IPS-18c (cell line): ENCODE data around the gene INO80C.

ENCODE experiments used
- H3K4me3 ChIP-seq: 2 replicates; pipeline ENCODE4 v1.7.0; 2013; ENCODE audit warnings: low read depth, mild to moderate bottlenecking, low read length, moderate library complexity; ENCODE audit not compliant: insufficient read depth
- H3K9me3 ChIP-seq: one replicate; pipeline ENCODE4 v1.6.1; 2013; ENCODE audit warnings: mild to moderate bottlenecking, low read length, moderate library complexity; ENCODE audit not compliant: control insufficient read depth, insufficient read depth

INO80C gene

DNA sequence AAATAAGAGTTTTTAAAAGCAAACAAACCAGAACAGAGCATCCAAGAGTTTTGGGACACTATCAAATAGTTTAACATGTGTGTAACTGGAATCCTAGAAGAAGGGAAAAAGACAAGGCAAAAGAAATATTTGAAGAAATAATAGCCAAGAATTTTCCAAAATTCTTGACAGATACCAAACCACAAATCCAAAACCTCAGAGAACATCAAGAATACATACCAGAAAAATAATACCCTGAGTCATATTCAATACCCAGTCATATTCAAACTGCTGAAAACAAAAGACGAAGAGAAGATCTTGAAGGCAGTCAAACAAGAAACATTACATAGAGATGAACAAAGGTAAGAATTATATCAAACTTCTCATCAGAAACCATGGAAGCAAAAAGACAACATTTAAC, 22.9 kb downstream of the INO80C start:
- H3K4me3 ChIP-seq = no peak overlapping the region
- H3K9me3 ChIP-seq = no peaks in the 10 kb centered on the region

DNA sequence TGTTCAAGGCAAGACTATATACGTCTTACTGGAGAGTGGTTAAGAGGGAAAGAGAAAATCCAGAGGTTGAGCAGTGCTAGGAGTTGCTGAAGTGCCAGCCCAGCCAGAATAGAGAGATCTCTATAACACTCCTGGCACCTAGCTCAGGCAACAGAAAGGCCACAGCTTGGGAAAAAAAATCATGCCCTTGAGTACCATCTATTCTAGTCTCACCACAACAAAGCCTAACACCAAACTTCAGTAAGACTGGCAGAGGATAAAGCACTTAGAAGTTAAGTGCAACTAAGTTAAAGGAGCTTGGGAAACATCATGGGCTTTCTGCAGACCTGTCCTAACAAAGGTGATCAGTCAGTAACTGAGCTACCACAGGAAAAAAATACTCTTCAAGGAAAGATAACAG, 24.2 kb downstream of the INO80C start:
- H3K4me3 ChIP-seq = no peak overlapping the region
- no peaks in the 10 kb centered on the region for H3K9me3 ChIP-seq

DNA sequence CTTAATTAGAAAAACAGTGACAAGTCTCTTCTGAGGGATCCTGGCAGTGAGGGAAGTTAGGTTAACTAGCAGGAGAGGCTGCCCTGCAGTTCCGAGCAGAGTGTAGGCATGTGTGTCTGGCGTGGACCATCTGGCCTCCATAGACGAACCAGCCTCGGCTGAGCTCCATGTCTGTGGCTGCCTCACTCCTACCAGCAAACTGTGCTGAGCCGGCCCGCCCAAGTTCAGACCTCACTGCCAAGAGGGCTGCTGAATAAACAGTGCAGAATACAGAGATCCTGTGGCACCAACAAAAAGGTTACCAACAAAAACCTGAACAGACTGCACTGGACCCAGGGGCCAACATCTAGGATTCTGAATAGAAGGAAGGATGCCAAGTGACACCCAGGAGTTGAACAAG, 27.3 kb downstream of the INO80C start:
- H3K9me3 ChIP-seq = no peaks in the 10 kb centered on the region
- no peak overlapping the region for H3K4me3 ChIP-seq

DNA sequence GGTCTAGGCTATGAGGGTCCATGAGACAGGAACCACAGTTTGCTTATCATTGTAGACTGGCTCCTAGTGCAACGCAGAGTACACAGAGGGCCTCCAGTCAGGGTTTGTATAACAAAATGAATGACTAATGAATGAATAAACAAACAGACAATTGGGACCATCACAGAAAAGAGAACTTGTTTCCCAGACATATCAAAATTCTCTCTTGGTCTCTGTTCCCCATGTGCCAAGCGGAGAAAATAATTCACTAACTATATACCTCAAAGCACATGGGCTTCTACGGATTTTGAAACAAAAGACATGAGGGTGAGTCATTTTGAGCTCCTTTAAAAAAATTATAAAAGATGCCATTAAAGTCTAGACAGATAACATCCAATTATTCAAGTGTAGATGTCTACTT, 28.0 kb downstream of the INO80C start:
- Histone ChIP-seq H3K9me3 (no peaks in the 10 kb centered on the region), H3K4me3 (no peak overlapping the region)

DNA sequence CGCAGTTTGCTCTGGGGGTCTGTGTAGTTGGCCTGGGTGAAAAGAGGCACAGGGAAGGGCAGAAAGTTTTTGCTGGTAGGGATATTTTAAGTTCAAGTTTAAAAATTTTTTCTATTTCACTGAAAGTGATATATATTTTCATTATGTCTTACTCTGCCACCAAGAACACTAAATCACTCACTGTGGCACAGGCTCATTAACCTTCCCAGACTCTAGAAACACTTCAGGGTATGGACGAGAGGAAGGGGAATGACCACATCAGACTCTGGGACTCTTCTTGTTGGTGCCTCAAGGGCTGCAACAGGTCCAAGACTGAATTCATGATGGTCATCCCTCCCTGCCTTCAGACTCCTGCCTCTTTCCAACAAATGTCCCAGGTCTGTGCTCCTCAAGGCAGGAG, 29.0 kb downstream of the INO80C start:
- H3K4me3 ChIP-seq = no peak overlapping the region

GRCh38 chr18:35467624-35468016, 30.1 kb downstream of the INO80C start:
- H3K4me3 ChIP-seq = no peak overlapping the region
- no peaks in the 10 kb centered on the region for H3K9me3 ChIP-seq

More for the DNA sequence above, 29.0 kb downstream of the INO80C start:
- no peaks in the 10 kb centered on the region for H3K9me3 ChIP-seq

DNA sequence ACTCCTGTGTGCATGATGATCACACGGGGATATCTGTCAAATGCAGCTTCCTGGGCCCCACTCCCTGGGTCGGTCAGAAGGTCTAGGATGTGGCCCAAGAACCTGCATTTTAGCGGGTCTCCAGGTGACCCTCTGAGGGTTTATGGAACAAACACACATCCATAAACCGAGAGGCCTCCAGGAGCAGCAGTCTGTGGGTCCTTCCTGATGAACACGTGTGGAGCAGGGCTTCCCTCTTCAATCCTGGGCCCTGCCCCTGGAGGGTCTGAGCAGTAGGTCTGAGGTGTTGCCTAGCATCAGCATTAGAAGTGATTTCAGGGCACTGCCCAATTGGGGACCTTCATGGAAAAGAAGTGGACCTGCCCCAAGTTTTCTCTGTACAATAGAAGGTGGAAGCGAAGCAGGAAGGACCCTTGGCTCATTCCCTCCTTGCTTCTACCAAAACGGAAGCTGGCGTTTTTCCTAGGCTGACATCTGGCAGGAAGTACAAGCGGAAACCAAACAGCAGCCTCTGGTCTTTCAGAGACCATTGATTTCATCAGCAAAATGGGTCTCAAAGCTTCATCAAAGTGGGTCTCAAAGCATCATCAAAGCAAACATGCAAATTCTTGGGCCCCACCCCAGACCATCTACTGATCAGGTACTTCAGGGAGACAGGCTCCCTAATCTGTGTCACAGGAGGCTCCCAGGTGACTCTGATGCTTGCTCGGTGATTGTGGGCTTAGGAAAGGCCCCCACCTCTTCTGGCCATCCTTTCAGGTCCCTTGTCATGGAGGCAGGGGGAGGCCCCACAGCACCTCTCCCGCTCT, 30.7 kb downstream of the INO80C start:
- Histone ChIP-seq H3K9me3 (no peaks in the 10 kb centered on the region), H3K4me3 (no peak overlapping the region)

DNA sequence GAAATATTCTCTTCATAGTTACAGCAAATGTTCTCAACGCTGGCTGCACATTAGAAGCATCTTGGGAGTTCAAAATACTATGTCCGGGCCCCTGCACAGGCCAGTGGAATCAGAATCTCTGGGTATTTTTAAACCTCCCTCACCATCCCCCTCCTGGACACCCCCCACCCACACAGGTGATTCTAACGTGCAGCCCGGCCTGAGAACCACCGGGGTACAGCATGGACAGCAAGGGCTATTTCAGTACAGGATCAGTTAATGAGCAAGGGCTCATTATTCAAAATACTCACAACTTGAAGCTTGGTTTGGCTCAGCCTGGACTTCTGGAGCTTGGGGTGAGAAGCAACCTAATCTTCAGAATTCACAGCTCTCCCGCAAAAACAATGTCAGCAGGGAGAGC, 31.4 kb downstream of the INO80C start:
- H3K4me3 ChIP-seq = no peak overlapping the region
- H3K9me3 ChIP-seq = no peaks in the 10 kb centered on the region

- Histone ChIP-seq H3K9me3 (no peaks in the 10 kb centered on the region), H3K4me3 (no peak overlapping the region)
Measured at GRCh38 chr18:35465329-35465728, 32.4 kb downstream of the INO80C start.

DNA sequence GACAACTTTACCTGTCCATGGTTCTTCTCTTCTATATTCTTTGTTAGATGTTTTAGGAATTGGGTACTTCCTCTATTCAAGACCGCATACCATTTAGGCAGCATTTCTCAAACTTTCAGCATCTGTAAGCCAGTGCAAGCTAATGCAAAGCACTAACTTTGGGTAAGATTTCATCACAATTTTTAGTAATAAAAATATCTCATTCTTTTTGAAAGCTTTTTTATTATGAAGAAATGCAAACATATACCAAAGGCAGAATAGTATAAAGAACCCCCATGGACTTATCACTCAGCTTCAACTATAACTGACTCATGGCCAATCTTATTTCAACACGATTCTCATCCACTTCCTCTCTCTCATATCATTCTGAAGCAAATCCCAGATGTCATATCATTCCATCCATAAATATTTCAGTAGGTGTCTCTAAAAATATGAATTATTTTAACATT, 32.9 kb downstream of the INO80C start:
- H3K9me3 ChIP-seq = no peaks in the 10 kb centered on the region

DNA sequence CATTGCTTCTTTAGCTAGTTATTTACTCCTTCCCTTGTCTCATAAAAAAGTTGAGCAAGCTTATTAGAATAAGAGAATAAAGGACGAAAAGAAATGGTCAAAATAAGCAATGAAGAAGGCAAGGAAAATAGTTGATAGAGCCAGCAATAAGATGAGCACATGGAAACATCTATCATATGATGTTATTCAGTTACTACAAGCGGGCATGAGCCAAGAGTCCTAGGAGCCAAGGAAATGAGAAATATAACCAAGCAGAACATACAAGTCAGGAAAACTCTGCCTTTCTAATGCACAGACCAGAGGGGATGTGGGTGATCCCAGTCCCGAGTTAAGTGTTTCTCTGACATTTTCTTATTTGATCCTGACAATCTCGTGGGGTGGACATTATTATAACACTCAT, 33.9 kb downstream of the INO80C start:
- Histone ChIP-seq H3K9me3 (no peaks in the 10 kb centered on the region), H3K4me3 (no peak overlapping the region)

More for the DNA sequence above, 32.9 kb downstream of the INO80C start:
- no peak overlapping the region for H3K4me3 ChIP-seq

DNA sequence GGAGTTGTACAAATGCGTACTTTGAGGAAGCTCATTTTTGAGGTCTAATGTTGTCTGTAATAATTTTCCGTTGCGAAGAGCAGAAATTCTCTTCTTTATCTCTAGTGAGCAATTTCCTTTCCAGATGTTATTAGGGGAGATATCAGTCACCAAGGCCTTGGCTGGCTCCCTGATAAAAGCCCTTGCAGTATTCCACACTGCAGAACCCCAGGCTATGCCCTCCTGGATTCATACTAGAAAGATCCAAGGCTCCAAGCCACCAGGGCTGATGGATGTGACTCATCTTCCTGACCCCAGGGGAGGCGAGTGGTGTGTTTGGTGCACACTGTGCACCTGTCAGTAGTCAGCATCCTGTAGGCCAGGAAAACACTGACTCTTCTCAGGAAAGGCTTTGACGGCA, 34.7 kb downstream of the INO80C start:
- no peaks in the 10 kb centered on the region for H3K9me3 ChIP-seq

GRCh38 chr18:35460736-35461161, 37.0 kb downstream of the INO80C start:
- no peaks in the 10 kb centered on the region for H3K9me3 ChIP-seq
- H3K4me3 ChIP-seq = no peak overlapping the region

More for the DNA sequence above, 34.7 kb downstream of the INO80C start:
- no peak overlapping the region for H3K4me3 ChIP-seq

DNA sequence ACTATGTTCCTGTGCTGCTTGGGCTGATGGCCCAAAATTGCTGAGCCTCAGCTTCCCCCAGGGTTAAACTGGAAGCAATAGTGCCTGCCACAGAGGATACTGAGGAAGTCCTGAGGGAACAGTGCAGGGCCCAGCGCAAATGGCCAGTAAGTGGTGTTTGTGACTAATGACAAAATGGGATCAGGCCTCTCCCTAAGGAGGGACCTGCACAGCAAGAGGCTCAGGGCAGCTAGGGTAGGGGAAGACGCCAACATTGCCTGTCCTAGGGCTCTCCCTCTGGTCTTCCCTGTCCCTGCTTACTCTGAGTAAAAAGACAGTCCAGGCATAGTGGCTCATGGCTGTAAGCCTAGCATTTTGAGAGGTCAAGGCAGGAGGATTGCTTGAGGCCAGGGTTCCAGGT, 37.8 kb downstream of the INO80C start:
- no peaks in the 10 kb centered on the region for H3K9me3 ChIP-seq
- H3K4me3 ChIP-seq = no peak overlapping the region

- no peak overlapping the region for H3K4me3 ChIP-seq
Measured at GRCh38 chr18:35458677-35459441, 38.9 kb downstream of the INO80C start.

DNA sequence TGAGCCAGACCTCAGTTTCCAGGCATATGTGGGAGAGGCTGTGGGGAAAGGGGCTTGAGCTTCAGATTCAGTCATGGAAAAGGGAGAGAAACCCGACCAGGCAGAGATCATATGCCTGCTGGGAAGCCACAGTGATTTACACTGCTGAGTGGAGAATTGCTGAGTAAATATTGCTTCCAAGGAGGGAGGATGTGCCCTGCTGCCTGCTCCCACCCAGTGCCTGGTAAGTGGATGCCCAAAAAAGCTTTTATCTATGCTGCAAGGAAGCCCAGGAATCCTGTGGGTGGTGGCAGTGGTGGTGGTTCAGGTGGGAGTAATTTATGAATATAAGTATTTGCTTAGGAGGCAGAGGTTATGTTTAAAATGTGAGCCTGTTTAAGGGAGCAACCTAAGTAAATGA, 39.5 kb downstream of the INO80C start:
- Histone ChIP-seq H3K4me3 (no peak overlapping the region), H3K9me3 (no peaks in the 10 kb centered on the region)

More at GRCh38 chr18:35458677-35459441, 38.9 kb downstream of the INO80C start:
- H3K9me3 ChIP-seq = no peaks in the 10 kb centered on the region

- no peaks in the 10 kb centered on the region for H3K9me3 ChIP-seq
- no peak overlapping the region for H3K4me3 ChIP-seq
Measured at GRCh38 chr18:35457140-35457704, 40.5 kb downstream of the INO80C start.
